NB4 (cell line): ENCODE measurements around the gene IGFBP2.

Source experiments
- DNase-seq: peaks from one replicate; pipeline ENCODE4 v3.0.0; 2010; ENCODE audit warnings: low read depth
- H3K4me3 ChIP-seq: one replicate; pipeline ENCODE4 v1.5.1; 2011; ENCODE audit warnings: mild to moderate bottlenecking, low read depth, low read length, moderate library complexity
- CTCF ChIP-seq: IDR thresholded peaks from one replicate; pipeline ENCODE4 v1.5.1; 2012; ENCODE audit warnings: low read depth, low read length
- MAX ChIP-seq: IDR thresholded peaks from 2 replicates; pipeline ENCODE4 v1.6.1; 2011; ENCODE audit warnings: low read depth, low read length
- MYC ChIP-seq: IDR thresholded peaks from 2 replicates; pipeline ENCODE4 v1.6.1; 2011; ENCODE audit warnings: low read depth, low read length
- POLR2A ChIP-seq: IDR thresholded peaks from 2 replicates; pipeline ENCODE4 v1.6.1; 2011; ENCODE audit warnings: mild to moderate bottlenecking; ENCODE audit not compliant: insufficient read length; ENCODE audit errors: extremely low read depth

The IGFBP2 gene

GRCh38 chr2:216660496-216660895 is 27.3 kb downstream of the IGFBP2 start:
- no peak for DNase-seq
- TF ChIP-seq POLR2A = no peak
- no peak for TF ChIP-seq MAX
- TF ChIP-seq MYC = no peak
- TF ChIP-seq CTCF = no peak
- no peak overlapping the region for H3K4me3 ChIP-seq

DNA sequence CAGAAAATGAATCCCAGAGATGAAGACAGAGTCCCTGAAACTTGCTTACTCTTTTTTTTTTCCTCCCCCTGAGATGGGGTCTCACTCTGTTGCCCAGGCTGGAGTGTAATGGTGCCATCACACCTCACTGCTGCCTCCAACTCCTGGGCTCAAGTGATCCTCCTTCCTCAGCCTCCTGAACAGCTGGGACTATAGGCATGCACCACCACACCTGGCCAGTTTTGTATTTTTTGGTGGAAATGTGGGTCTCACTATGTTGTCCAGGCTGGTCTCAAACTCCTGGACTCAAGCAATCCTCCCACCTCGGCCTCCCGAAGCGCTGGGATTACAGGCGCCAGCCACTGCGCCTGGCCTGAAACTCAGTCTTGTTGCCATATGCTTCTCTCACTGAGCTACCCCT is 27.8 kb downstream of the IGFBP2 start:
- DNase-seq = no peak
- TF ChIP-seq MYC = no peak
- no peak for TF ChIP-seq CTCF
- TF ChIP-seq MAX = no peak
- no peak for TF ChIP-seq POLR2A
- no peak overlapping the region for H3K4me3 ChIP-seq

GRCh38 chr2:216661639-216662375 is 28.6 kb downstream of the IGFBP2 start:
- TF ChIP-seq CTCF (peak; percentile 28), MAX (no peak), MYC (no peak)
- peak; percentile 35 for DNase-seq
- no peak overlapping the region for H3K4me3 ChIP-seq

DNA sequence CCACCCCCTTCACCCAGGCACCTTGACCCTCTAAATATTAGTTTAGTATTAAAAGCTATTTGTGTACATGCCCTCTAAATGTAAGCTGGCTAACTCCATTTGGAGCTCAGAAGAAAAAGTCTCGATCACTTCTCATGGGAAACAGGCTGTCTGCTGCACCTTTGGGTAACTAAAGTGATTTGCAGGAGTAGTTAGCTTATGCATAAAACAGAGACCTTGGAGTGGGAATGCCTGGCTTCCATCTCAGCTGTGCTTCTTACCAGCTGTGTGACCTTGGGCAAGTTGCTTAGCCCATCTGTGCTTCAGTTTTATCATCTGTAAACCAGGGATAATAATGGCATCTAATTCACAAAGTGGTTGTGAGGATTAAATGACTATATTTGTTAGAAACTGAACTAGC is 29.9 kb downstream of the IGFBP2 start:
- TF ChIP-seq MAX = no peak
- no peak for TF ChIP-seq MYC
- TF ChIP-seq POLR2A = no peak
- no peak for TF ChIP-seq CTCF
- DNase-seq = no peak
- no peak overlapping the region for H3K4me3 ChIP-seq

DNA sequence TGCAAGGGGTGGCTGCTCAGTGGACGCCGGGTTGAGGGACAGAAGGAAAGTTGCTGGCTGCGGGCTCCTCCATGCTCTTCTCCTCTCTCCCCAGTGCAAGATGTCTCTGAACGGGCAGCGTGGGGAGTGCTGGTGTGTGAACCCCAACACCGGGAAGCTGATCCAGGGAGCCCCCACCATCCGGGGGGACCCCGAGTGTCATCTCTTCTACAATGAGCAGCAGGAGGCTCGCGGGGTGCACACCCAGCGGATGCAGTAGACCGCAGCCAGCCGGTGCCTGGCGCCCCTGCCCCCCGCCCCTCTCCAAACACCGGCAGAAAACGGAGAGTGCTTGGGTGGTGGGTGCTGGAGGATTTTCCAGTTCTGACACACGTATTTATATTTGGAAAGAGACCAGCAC is 30.6 kb downstream of the IGFBP2 start:
- no peak overlapping the region for H3K4me3 ChIP-seq
- TF ChIP-seq MAX (no peak), CTCF (no peak), MYC (no peak), POLR2A (no peak)
- no peak for DNase-seq

GRCh38 chr2:216664593-216665034 is 31.4 kb downstream of the IGFBP2 start:
- no peak overlapping the region for H3K4me3 ChIP-seq
- DNase-seq = peak; percentile 85
- TF ChIP-seq CTCF (peak; percentile 38), MAX (no peak)
